ENCODE data around the gene B3GALNT1. TPM values are rescaled to one million over a fixed set of nuclear protein-coding genes. Genes with fewer than 3 reads are reported as not detected.

B3GALNT1 gene
- total RNA-seq, 2 donors from 2014 or later = 13.2 to 14.0 TPM

Other genes with a start within 250 kb of the B3GALNT1 start
- gene NMD3, start 116.0 kb upstream of the B3GALNT1 start, total RNA-seq = 10 to 100 TPM; 29.5 to 52.0 TPM